ENCODE data around the gene SH3BP5L. TPM values are rescaled to one million over a fixed set of nuclear protein-coding genes. Genes with fewer than 3 reads are reported as not detected.

The SH3BP5L gene
- total and polyA plus RNA-seq, 10 of the 15 experiments (the other 5 are each of a cell fraction or from before 2014, with no cell fraction given), result 1.1 to 22.8 (median 10.9) TPM

DNA sequence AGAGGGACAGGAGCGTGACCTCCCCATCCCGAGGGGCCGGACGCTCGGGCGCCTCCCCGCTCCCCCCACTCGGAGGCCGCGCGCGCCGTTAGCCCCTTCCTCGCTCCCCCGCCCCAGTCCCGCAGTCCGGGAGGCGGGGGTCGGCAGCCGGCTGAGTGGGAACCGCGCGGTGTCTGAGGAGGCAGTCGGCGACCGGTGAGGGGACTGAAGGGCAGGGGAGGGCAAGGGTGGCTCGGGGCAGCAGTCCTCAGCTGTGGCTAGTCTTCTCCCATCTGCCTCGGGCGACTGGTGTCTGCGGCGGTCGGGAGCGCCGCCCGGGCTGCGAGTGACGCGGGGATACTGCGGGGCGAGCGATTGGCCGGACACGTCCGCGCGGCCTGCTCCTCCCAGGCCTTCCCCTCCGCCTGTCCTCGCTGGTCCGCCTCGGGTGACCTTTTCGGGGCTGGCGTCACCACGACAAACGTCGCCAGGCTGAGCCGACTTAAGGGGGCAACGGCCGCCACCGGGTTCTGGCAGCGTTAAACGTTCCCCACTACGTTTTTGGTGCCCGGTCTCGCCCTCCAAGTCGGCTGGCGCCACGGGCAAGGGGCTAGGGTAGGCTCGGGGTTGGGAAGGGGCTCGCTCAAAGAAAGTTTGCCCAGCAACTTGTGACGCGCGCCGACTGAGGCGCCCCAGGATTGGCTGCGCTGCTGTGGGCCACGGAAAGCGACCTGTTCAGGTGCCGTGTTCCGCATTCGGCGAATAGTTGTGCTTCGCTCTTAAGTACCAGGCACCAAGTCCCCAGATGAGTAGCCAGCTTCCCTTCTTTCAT lies 12.8 kb upstream of the SH3BP5L start (continued):
- TF ChIP-seq, protein P1, sequence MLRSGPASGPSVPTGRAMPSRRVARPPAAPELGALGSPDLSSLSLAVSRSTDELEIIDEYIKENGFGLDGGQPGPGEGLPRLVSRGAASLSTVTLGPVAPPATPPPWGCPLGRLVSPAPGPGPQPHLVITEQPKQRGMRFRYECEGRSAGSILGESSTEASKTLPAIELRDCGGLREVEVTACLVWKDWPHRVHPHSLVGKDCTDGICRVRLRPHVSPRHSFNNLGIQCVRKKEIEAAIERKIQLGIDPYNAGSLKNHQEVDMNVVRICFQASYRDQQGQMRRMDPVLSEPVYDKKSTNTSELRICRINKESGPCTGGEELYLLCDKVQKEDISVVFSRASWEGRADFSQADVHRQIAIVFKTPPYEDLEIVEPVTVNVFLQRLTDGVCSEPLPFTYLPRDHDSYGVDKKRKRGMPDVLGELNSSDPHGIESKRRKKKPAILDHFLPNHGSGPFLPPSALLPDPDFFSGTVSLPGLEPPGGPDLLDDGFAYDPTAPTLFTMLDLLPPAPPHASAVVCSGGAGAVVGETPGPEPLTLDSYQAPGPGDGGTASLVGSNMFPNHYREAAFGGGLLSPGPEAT (IDR thresholded peaks at IDR 0.05; ENCODE audit: low read depth), result peak; percentile 92
- TF ChIP-seq SPI1 (IDR thresholded peaks at IDR 0.05; ENCODE audit: borderline replicate concordance, insufficient read depth, low read depth, low read length) (peak; percentile 67; the same call in 1 of the 2 replicates), KLF5 (IDR thresholded peaks at IDR 0.05; ENCODE audit: partially characterized antibody) (no peak), MEF2A (IDR thresholded peaks at IDR 0.05; ENCODE audit: insufficient read depth, low read depth, low read length) (no peak), ZBED1 (IDR thresholded peaks at IDR 0.05; ENCODE audit: borderline replicate concordance) (peak; percentile 41; the same call in 1 of the 2 replicates), CBFB (IDR thresholded peaks at IDR 0.05; ENCODE audit: low read depth) (no peak), MYB (IDR thresholded peaks at IDR 0.05; ENCODE audit: borderline replicate concordance, low read depth, low read length) (no peak), POLR2A (IDR thresholded peaks at IDR 0.05; ENCODE audit: low read depth, low read length) (peak; percentile 82), MTA2 (IDR thresholded peaks at IDR 0.05; ENCODE audit: low read depth) (peak; percentile 19), ZNF384 (IDR thresholded peaks at IDR 0.05; ENCODE audit: borderline replicate concordance, low read depth, low read length) (no peak), GATAD2B (conservative IDR thresholded peaks at IDR 0.05; ENCODE audit: low read depth) (peak; percentile 92), POLR2AphosphoS5 (IDR thresholded peaks at IDR 0.05; ENCODE audit: low read length) (peak; percentile 67; the same call in 1 of the 2 replicates), NR2F1 (conservative IDR thresholded peaks at IDR 0.05) (peak; percentile 92), ZNF24 (IDR thresholded peaks at IDR 0.05) (no peak), RELA (IDR thresholded peaks at IDR 0.05; ENCODE audit: borderline replicate concordance, partially characterized antibody) (no peak), BACH1 (IDR thresholded peaks at IDR 0.05; ENCODE audit: borderline replicate concordance) (peak; percentile 18)
- TF ChIP-seq, protein P2, sequence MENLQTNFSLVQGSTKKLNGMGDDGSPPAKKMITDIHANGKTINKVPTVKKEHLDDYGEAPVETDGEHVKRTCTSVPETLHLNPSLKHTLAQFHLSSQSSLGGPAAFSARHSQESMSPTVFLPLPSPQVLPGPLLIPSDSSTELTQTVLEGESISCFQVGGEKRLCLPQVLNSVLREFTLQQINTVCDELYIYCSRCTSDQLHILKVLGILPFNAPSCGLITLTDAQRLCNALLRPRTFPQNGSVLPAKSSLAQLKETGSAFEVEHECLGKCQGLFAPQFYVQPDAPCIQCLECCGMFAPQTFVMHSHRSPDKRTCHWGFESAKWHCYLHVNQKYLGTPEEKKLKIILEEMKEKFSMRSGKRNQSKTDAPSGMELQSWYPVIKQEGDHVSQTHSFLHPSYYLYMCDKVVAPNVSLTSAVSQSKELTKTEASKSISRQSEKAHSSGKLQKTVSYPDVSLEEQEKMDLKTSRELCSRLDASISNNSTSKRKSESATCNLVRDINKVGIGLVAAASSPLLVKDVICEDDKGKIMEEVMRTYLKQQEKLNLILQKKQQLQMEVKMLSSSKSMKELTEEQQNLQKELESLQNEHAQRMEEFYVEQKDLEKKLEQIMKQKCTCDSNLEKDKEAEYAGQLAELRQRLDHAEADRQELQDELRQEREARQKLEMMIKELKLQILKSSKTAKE (IDR thresholded peaks at IDR 0.05; ENCODE audit: low read depth, poor library complexity, severe bottlenecking), result no peak
- TF ChIP-seq, protein P3, sequence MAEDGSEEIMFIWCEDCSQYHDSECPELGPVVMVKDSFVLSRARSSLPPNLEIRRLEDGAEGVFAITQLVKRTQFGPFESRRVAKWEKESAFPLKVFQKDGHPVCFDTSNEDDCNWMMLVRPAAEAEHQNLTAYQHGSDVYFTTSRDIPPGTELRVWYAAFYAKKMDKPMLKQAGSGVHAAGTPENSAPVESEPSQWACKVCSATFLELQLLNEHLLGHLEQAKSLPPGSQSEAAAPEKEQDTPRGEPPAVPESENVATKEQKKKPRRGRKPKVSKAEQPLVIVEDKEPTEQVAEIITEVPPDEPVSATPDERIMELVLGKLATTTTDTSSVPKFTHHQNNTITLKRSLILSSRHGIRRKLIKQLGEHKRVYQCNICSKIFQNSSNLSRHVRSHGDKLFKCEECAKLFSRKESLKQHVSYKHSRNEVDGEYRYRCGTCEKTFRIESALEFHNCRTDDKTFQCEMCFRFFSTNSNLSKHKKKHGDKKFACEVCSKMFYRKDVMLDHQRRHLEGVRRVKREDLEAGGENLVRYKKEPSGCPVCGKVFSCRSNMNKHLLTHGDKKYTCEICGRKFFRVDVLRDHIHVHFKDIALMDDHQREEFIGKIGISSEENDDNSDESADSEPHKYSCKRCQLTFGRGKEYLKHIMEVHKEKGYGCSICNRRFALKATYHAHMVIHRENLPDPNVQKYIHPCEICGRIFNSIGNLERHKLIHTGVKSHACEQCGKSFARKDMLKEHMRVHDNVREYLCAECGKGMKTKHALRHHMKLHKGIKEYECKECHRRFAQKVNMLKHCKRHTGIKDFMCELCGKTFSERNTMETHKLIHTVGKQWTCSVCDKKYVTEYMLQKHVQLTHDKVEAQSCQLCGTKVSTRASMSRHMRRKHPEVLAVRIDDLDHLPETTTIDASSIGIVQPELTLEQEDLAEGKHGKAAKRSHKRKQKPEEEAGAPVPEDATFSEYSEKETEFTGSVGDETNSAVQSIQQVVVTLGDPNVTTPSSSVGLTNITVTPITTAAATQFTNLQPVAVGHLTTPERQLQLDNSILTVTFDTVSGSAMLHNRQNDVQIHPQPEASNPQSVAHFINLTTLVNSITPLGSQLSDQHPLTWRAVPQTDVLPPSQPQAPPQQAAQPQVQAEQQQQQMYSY (CRISPR knock-in tag; IDR thresholded peaks at IDR 0.05), result no peak
- TF ChIP-seq, protein P4, sequence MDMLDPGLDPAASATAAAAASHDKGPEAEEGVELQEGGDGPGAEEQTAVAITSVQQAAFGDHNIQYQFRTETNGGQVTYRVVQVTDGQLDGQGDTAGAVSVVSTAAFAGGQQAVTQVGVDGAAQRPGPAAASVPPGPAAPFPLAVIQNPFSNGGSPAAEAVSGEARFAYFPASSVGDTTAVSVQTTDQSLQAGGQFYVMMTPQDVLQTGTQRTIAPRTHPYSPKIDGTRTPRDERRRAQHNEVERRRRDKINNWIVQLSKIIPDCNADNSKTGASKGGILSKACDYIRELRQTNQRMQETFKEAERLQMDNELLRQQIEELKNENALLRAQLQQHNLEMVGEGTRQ (IDR thresholded peaks at IDR 0.05; ENCODE audit: borderline replicate concordance, low read depth, low read length), result no peak
- TF ChIP-seq, protein P5, sequence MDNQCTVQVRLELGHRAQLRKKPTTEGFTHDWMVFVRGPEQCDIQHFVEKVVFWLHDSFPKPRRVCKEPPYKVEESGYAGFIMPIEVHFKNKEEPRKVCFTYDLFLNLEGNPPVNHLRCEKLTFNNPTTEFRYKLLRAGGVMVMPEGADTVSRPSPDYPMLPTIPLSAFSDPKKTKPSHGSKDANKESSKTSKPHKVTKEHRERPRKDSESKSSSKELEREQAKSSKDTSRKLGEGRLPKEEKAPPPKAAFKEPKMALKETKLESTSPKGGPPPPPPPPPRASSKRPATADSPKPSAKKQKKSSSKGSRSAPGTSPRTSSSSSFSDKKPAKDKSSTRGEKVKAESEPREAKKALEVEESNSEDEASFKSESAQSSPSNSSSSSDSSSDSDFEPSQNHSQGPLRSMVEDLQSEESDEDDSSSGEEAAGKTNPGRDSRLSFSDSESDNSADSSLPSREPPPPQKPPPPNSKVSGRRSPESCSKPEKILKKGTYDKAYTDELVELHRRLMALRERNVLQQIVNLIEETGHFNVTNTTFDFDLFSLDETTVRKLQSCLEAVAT (IDR thresholded peaks at IDR 0.05), result peak; percentile 73
